GM23248 (cell line): ENCODE results near the gene STX8. TPM values are rescaled to one million over a fixed set of nuclear protein-coding genes. Genes with fewer than 3 reads are reported as not detected.
"Not testable (repeated sequence)": the region's sequence is repeated elsewhere in the genome, so short reads cannot be mapped to it uniquely, and the experiment has no call there.

ENCODE experiments used
- DNase-seq: peaks from one replicate; pipeline ENCODE4 v3.0.0-alpha.2; 2015
- H2AFZ ChIP-seq: fragments of 200-600 bp; sonication (generic); 2 replicates; pipeline ENCODE4 v1.6.1; 2016; ENCODE audit warnings: antibody characterized with exemption
- H3F3A ChIP-seq: fragments of 200-600 bp; sonication (generic); 2 replicates; pipeline ENCODE4 v1.6.1; 2016; ENCODE audit warnings: mild to moderate bottlenecking, antibody characterized with exemption, mixed run types; ENCODE audit not compliant: insufficient read depth
- H3K27ac ChIP-seq: fragments of 200-600 bp; sonication (generic); 2 replicates; pipeline ENCODE4 v1.5.1; 2016; ENCODE audit warnings: mild to moderate bottlenecking
- H3K27me3 ChIP-seq: fragments of 200-600 bp; sonication (generic); replicated peaks from 2 replicates; pipeline ENCODE4 v1.6.1; 2016; ENCODE audit warnings: mild to moderate bottlenecking; ENCODE audit not compliant: insufficient read depth
- H3K36me3 ChIP-seq: fragments of 200-600 bp; sonication (generic); 2 replicates; pipeline ENCODE4 v1.6.1; 2016; ENCODE audit warnings: low read depth, mild to moderate bottlenecking
- H3K4me1 ChIP-seq: fragments of 200-600 bp; sonication (generic); 2 replicates; pipeline ENCODE4 v1.6.1; 2016; ENCODE audit warnings: mild to moderate bottlenecking; ENCODE audit not compliant: insufficient read depth
- H3K4me2 ChIP-seq: fragments of 200-600 bp; sonication (generic); one replicate; pipeline ENCODE4 v1.6.1; 2016; ENCODE audit warnings: mild to moderate bottlenecking; ENCODE audit not compliant: unreplicated experiment
- H3K4me3 ChIP-seq: fragments of 200-600 bp; sonication (generic); 2 replicates; pipeline ENCODE4 v1.5.1; 2016; ENCODE audit warnings: mild to moderate bottlenecking
- H3K79me2 ChIP-seq: fragments of 200-600 bp; sonication (generic); 2 replicates; pipeline ENCODE4 v1.6.1; 2016; ENCODE audit warnings: mild to moderate bottlenecking; ENCODE audit not compliant: insufficient read depth
- H3K9ac ChIP-seq: fragments of 200-600 bp; sonication (generic); 2 replicates; pipeline ENCODE4 v1.6.1; 2016; ENCODE audit warnings: mild to moderate bottlenecking
- H3K9me2 ChIP-seq: fragments of 200-600 bp; sonication (generic); 2 replicates; pipeline ENCODE4 v1.6.1; 2016; ENCODE audit warnings: mixed run types, mild to moderate bottlenecking, moderate library complexity; ENCODE audit not compliant: insufficient read depth
- H3K9me3 ChIP-seq: fragments of 200-600 bp; sonication (generic); one replicate; pipeline ENCODE4 v1.6.1; 2017; ENCODE audit warnings: low read depth
- H4K20me1 ChIP-seq: fragments of 200-600 bp; sonication (generic); 2 replicates; pipeline ENCODE4 v1.6.0; 2016; ENCODE audit not compliant: insufficient read depth
- EZH2 ChIP-seq: fragments of 200-600 bp; sonication (generic); IDR thresholded peaks from 2 replicates; pipeline ENCODE4 v1.6.1; 2018; ENCODE audit warnings: antibody characterized with exemption, mild to moderate bottlenecking; ENCODE audit not compliant: insufficient read depth, poor library complexity, severe bottlenecking
- EZH2phosphoT487 ChIP-seq: fragments of 200-600 bp; sonication (generic); IDR thresholded peaks from 2 replicates; pipeline ENCODE4 v1.6.1; 2018; ENCODE audit warnings: antibody characterized with exemption, moderate library complexity, mild to moderate bottlenecking, low read depth; ENCODE audit not compliant: insufficient read depth
- WGBS, 2 experiments: methylation state at CpG; one replicate each; pipeline ENCODE4 v1.1.6; 2015 to 2017; ENCODE audit warnings: low lambda C conversion rate in 2 of 2, low coverage in 1 of 2; ENCODE audit errors: missing lambda C conversion rate in 2 of 2; 5-methylcytosine and 5-hydroxymethylcytosine counted together
- in situ Hi-C: fragments of 300-500 bp; cut with MboI; formaldehyde crosslinking; loops from 2 replicates; pipeline ENCODE4 v1.15.0; 2020
- polyA plus RNA-seq: library from polyadenylated mRNA; unstranded; fragments of >200 nt; fragmentation: Nextera tagmentation; extraction: Ambion mirVana; gene quantifications from 2 replicates; pipeline ENCODE4 v1.2.1, GENCODE V29; 2016
- total RNA-seq: library from RNA; depleted of rRNA; stranded (reverse); fragments of >200 nt; shearing (Covaris generic); gene quantifications from 2 replicates; pipeline ENCODE4 v1.2.3, GENCODE V29; 2014

STX8 gene
- total and polyA plus RNA-seq, 2 experiments from 2014 or later: 40.7 to 84.3 TPM

DNA sequence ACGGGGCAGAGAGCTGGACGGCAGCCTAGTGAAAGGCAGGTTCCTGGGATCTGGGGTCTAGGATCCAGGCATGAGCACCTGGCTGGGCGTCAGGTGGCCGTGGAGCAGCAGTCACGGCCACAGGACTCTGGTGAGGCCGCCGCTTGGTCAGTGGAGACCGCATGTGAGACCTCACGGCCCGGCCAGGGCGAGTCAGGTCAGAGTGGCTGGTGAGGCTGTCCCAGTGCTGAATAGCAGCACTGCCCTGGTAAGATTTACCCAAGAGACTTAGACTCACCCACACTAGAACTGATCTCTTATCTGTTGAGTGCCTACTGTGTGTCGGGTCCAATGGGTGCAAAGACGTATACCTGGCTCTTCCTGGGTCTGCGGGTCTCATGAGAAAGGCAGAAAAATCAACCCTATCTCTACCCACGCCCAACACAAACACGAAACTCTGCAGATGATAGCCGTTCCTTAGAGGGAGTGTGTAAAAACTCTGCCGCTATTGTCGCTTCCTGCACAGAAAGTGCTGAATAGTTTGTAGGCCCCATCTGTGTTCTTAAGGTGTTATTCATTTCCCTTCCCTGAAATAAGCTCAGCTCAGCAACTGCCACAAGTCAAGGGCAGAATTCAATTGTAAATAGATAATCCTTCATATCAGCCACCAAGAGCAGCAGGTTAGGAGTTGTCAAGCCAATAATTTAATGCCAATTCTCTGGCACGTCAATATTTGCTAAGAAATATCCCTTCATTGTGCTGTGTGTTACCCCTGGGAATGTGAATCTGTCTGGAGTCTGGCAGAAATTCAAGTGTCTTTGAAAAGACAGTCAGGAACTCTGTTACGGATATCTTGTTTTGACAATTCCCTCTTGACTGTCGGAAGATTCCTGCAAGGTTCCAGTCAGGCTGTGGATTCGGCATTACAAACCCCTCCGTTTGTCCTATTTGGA lies 314.3 kb downstream of the STX8 start:
- no peaks in the 10 kb centered on the region for H3K27me3 ChIP-seq
- H3K36me3 ChIP-seq: no peaks in the 10 kb centered on the region
- no peak overlapping the region for H3K9ac ChIP-seq
- no peak overlapping the region for H2AFZ ChIP-seq
- 84 to 89% methylated on average over 24 of the region's 24 CpGs for WGBS, 2 experiments
- no peaks in the 10 kb centered on the region for H3K79me2 ChIP-seq
- H3K9me2 ChIP-seq: no peaks in the 10 kb centered on the region
- in situ Hi-C loops: no loop called here
- no peak overlapping the region for H3K4me3 ChIP-seq
- no peaks in the 10 kb centered on the region for H3K9me3 ChIP-seq
- no peak overlapping the region for H3K4me2 ChIP-seq
- 0 out of 2 replicates have a peak, but pooled peaks cover 11% of the 10 kb centered on the region for H3K4me1 ChIP-seq
- H3F3A ChIP-seq: peaks cover 4% of the 10 kb centered on the region; the same call in 1 of the 2 replicates
- DNase-seq: no peak
- TF ChIP-seq EZH2phosphoT487 (no peak), EZH2 (no peak)
- no peaks in the 10 kb centered on the region for H4K20me1 ChIP-seq
- H3K27ac ChIP-seq: no peak overlapping the region

DNA sequence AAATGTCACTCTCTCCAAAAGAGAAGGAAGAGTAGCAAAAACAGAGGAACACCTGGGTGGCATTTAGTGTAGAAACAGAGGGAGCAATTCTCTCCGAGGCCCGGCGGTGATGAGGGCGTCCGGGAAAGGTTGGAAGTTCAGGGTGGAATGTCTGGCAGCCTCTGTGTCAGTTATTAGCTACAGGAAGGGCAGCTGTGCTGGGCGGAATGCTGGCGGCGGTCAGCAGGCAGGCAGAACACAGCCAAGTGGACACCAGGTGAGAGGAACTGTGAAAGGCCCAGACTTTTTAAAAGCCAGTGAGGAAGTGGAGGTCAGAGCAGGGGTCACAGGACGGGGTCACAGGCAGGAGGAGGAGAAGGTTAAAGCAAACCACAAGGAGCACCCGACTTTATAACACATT lies 316.2 kb downstream of the STX8 start:
- Histone ChIP-seq H2AFZ (no peak overlapping the region), H3K9me2 (no peaks in the 10 kb centered on the region), H3K4me2 (no peak overlapping the region), H3K27ac (no peak overlapping the region), H3K79me2 (no peaks in the 10 kb centered on the region), H3K4me1 (0 out of 2 replicates have a peak, but pooled peaks cover 11% of the 10 kb centered on the region), H3K27me3 (no peaks in the 10 kb centered on the region), H3K9ac (no peak overlapping the region), H3K9me3 (no peaks in the 10 kb centered on the region), H3K36me3 (no peaks in the 10 kb centered on the region), H3K4me3 (no peak overlapping the region), H4K20me1 (no peaks in the 10 kb centered on the region), H3F3A (peaks cover 4% of the 10 kb centered on the region; the same call in 1 of the 2 replicates)
- WGBS, 2 experiments: 79 to 86% methylated on average over 9 to 10 of the region's 10 CpGs
- no peak for TF ChIP-seq EZH2
- TF ChIP-seq EZH2phosphoT487: no peak
- DNase-seq: no peak
- in situ Hi-C loops: no loop called here

- Histone ChIP-seq H3K9ac (no peak overlapping the region), H3F3A (peaks cover 4% of the 10 kb centered on the region; the same call in 1 of the 2 replicates), H3K79me2 (no peaks in the 10 kb centered on the region), H3K4me2 (no peak overlapping the region), H2AFZ (no peak overlapping the region), H3K27me3 (no peaks in the 10 kb centered on the region), H3K9me2 (no peaks in the 10 kb centered on the region), H3K4me1 (0 out of 2 replicates have a peak, but pooled peaks cover 11% of the 10 kb centered on the region), H3K4me3 (no peak overlapping the region), H4K20me1 (no peaks in the 10 kb centered on the region), H3K9me3 (no peaks in the 10 kb centered on the region), H3K27ac (no peak overlapping the region), H3K36me3 (no peaks in the 10 kb centered on the region)
- in situ Hi-C loops: no loop called here
- DNase-seq: no peak
- WGBS, 2 experiments: 91 to 95% methylated on average over 15 of the region's 15 CpGs
- no peak for TF ChIP-seq EZH2
- TF ChIP-seq EZH2phosphoT487: no peak
Measured at GRCh38 chr17:9258115-9259015, 317.3 kb downstream of the STX8 start.

DNA sequence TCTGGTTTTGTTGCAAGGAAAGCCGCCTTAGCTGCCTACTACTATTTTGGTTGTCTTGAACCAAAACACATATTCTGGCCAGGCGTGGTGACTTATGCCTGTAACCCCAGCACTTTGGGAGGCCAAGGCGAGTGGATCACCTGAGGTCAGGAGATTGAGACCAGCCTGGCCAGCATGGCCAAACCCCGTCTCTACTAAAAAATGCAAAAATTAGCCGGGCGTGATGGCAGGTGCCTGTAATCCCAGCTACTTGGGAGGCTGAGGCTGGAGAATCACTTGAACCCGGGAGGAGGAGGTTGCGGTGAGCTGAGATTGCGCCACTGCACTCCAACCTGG lies 318.0 kb downstream of the STX8 start:
- 81 to 86% methylated on average over 9 of the region's 9 CpGs for whole genome bisulfite sequencing, 2 experiments
- H3F3A ChIP-seq, H3K9me3 ChIP-seq, H3K36me3 ChIP-seq, H2AFZ ChIP-seq, H3K79me2 ChIP-seq, DNase-seq, H3K9ac ChIP-seq, in situ Hi-C loops, H3K4me3 ChIP-seq, H3K4me2 ChIP-seq, H4K20me1 ChIP-seq, H3K27me3 ChIP-seq, H3K9me2 ChIP-seq: not testable (repeated sequence)
- Histone ChIP-seq H3K4me1 (0 out of 2 replicates have a peak, but pooled peaks cover 11% of the 10 kb centered on the region), H3K27ac (peak overlapping the region; percentile 43)
